Measurements from ENCODE around the gene SMNDC1.

- TF ChIP-seq CTCF (IDR thresholded peaks at IDR 0.05), result no peak
- TF ChIP-seq POLR2A (IDR thresholded peaks at IDR 0.05), result no peak
Measured at GRCh38 chr10:110286841-110287240, 17.9 kb downstream of the SMNDC1 start.

Measured in right lobe of liver (tissue), 4 donors.